Ammon's horn (tissue), 1 donor: ENCODE measurements around the gene ARL4A.
A peak's percentile ranks its signal among the peaks of the same experiment; 100 is the strongest.
"Not testable (repeated sequence)": the region's sequence is repeated elsewhere in the genome, so short reads cannot be mapped to it uniquely, and the experiment has no call there.

Experiments
- DNase-seq: peaks from one replicate; pipeline ENCODE4 v3.0.0-alpha.2; 2016; ENCODE audit warnings: low spot score

ARL4A gene

GRCh38 chr7:12670000-12670729, 17.3 kb upstream of the ARL4A start:
- no peak for DNase-seq

- DNase-seq, result no peak
Observed at GRCh38 chr7:12670743-12671520, 16.5 kb upstream of the ARL4A start.

- DNase-seq, result not testable (repeated sequence)
Observed at GRCh38 chr7:12673436-12673835, 14.0 kb upstream of the ARL4A start.

GRCh38 chr7:12674053-12674452, 13.4 kb upstream of the ARL4A start:
- no peak for DNase-seq

- peak; percentile 39 for DNase-seq
Observed at GRCh38 chr7:12674861-12675260, 12.6 kb upstream of the ARL4A start.

GRCh38 chr7:12683678-12684585, 3.5 kb upstream of the ARL4A start:
- DNase-seq, result peak; percentile 27

GRCh38 chr7:12684733-12685132, 2.7 kb upstream of the ARL4A start:
- no peak for DNase-seq

- DNase-seq, result peak; percentile 49
Observed at GRCh38 chr7:12685550-12685949, 1.9 kb upstream of the ARL4A start.

GRCh38 chr7:12686234-12686890, 1.1 kb upstream of the ARL4A start:
- peak; percentile 85 for DNase-seq

- DNase-seq, result no peak
Observed at GRCh38 chr7:12687718-12688171, 312 bp downstream of the ARL4A start.

GRCh38 chr7:12688485-12689170, 1.2 kb downstream of the ARL4A start:
- not testable (repeated sequence) for DNase-seq

- no peak for DNase-seq
Observed at GRCh38 chr7:12689451-12689850, 2.0 kb downstream of the ARL4A start.

GRCh38 chr7:12690041-12690878, 2.8 kb downstream of the ARL4A start:
- DNase-seq, result no peak

GRCh38 chr7:12691388-12691787, 4.0 kb downstream of the ARL4A start:
- DNase-seq, result not testable (repeated sequence)

- DNase-seq, result no peak
Observed at GRCh38 chr7:12692035-12692434, 4.6 kb downstream of the ARL4A start.

GRCh38 chr7:12692479-12693259, 5.2 kb downstream of the ARL4A start:
- no peak for DNase-seq

GRCh38 chr7:12694817-12695216, 7.4 kb downstream of the ARL4A start:
- no peak for DNase-seq

GRCh38 chr7:12695965-12696364, 8.5 kb downstream of the ARL4A start:
- DNase-seq, result no peak

GRCh38 chr7:12699299-12699698, 11.9 kb downstream of the ARL4A start:
- DNase-seq, result no peak
